Liver (tissue), 9 donors: Measurements from ENCODE around the gene DSE. TPM values are rescaled to one million over a fixed set of nuclear protein-coding genes. Genes with fewer than 3 reads are reported as not detected.
A peak's percentile ranks its signal among the peaks of the same experiment; 100 is the strongest.
"Not testable (repeated sequence)": the region's sequence is repeated elsewhere in the genome, so short reads cannot be mapped to it uniquely, and the experiment has no call there.

Source experiments
- DNase-seq: peaks from one replicate; pipeline ENCODE4 v3.0.0-alpha.2; 2017; ENCODE audit warnings: low spot score
- H3K27ac ChIP-seq, 2 donors: one replicate each; pipeline ENCODE4 v1.7.0; 2013; ENCODE audit warnings: inconsistent platforms in 2 of 2, low read length in 2 of 2, control low read depth in 1 of 2, low read depth in 1 of 2, mild to moderate bottlenecking in 1 of 2
- H3K27me3 ChIP-seq, 4 donors: one replicate each; pipeline versions ENCODE4 v1.6.1 to v1.7.0; 2013; ENCODE audit warnings: low read length in 3 of 4, inconsistent platforms in 1 of 4, mild to moderate bottlenecking in 1 of 4, moderate library complexity in 1 of 4; ENCODE audit not compliant: control insufficient read depth in 4 of 4, insufficient read depth in 4 of 4
- H3K36me3 ChIP-seq, 4 donors: one replicate each; pipeline versions ENCODE4 v1.6.1 to v1.7.0; 2013; ENCODE audit warnings: low read length in 3 of 4, mild to moderate bottlenecking in 3 of 4, low read depth in 1 of 4, moderate library complexity in 1 of 4; ENCODE audit not compliant: control insufficient read depth in 4 of 4, insufficient read depth in 3 of 4
- H3K4me1 ChIP-seq, 4 donors: one replicate each; pipeline versions ENCODE4 v1.6.1 to v1.7.0; 2013; ENCODE audit warnings: low read length in 3 of 4, mild to moderate bottlenecking in 3 of 4, moderate library complexity in 1 of 4; ENCODE audit not compliant: control insufficient read depth in 4 of 4, insufficient read depth in 4 of 4
- H3K4me3 ChIP-seq, 3 donors: one replicate each; pipeline versions ENCODE4 v1.6.1 to v1.7.0; 2013; ENCODE audit warnings: low read length in 3 of 3, control low read depth in 1 of 3, low read depth in 1 of 3, mild to moderate bottlenecking in 1 of 3
- H3K9ac ChIP-seq, 2 donors: one replicate each; pipeline ENCODE4 v1.7.0; 2013; ENCODE audit warnings: low read length in 2 of 2, mild to moderate bottlenecking in 2 of 2, moderate library complexity in 2 of 2, control low read depth in 1 of 2, low read depth in 1 of 2
- H3K9me3 ChIP-seq, 4 donors: one replicate each; pipeline versions ENCODE4 v1.6.1 to v1.7.0; 2013; ENCODE audit warnings: low read length in 3 of 4; ENCODE audit not compliant: control insufficient read depth in 4 of 4
- EGR1 ChIP-seq, 2 donors: IDR thresholded peaks; 2 replicates each; pipeline ENCODE4 v1.6.1; 2016 to 2018; ENCODE audit warnings: antibody characterized with exemption in 2 of 2, low read depth in 2 of 2
- FOXA1 ChIP-seq: IDR thresholded peaks from 2 replicates; pipeline ENCODE4 v1.6.1; 2016; ENCODE audit warnings: antibody characterized with exemption
- FOXA2 ChIP-seq: IDR thresholded peaks from 2 replicates; pipeline ENCODE4 v1.6.1; 2016; ENCODE audit warnings: antibody characterized with exemption
- GABPA ChIP-seq, 2 donors: IDR thresholded peaks in 1 of 2; conservative IDR thresholded peaks in 1 of 2; 2 replicates each; pipeline ENCODE4 v1.6.1; 2016; ENCODE audit warnings: antibody characterized with exemption in 2 of 2, mild to moderate bottlenecking in 1 of 2, moderate library complexity in 1 of 2
- HNF4A ChIP-seq, 2 donors: conservative IDR thresholded peaks; 2 replicates each; pipeline ENCODE4 v1.6.1; 2016; ENCODE audit warnings: antibody characterized with exemption in 2 of 2, mild to moderate bottlenecking in 2 of 2
- HNF4G ChIP-seq: IDR thresholded peaks from 2 replicates; pipeline ENCODE4 v1.6.1; 2016; ENCODE audit warnings: antibody characterized with exemption
- JUND ChIP-seq, 2 donors: IDR thresholded peaks; 2 replicates each; pipeline ENCODE4 v1.6.1; 2016; ENCODE audit warnings: antibody characterized with exemption in 2 of 2
- NR2F2 ChIP-seq: IDR thresholded peaks from 2 replicates; pipeline ENCODE4 v1.6.1; 2016; ENCODE audit warnings: antibody characterized with exemption
- RAD21 ChIP-seq, 2 donors: IDR thresholded peaks; 2 replicates each; pipeline ENCODE4 v1.6.1; 2016; ENCODE audit warnings: antibody characterized with exemption in 2 of 2, mild to moderate bottlenecking in 2 of 2
- RXRA ChIP-seq, 2 donors: IDR thresholded peaks; 2 replicates each; pipeline ENCODE4 v1.6.1; 2017 to 2018; ENCODE audit warnings: antibody characterized with exemption in 2 of 2, mild to moderate bottlenecking in 1 of 2
- SP1 ChIP-seq: IDR thresholded peaks from 2 replicates; pipeline ENCODE4 v1.6.1; 2018; ENCODE audit warnings: antibody characterized with exemption, mild to moderate bottlenecking
- TAF1 ChIP-seq: conservative IDR thresholded peaks from 2 replicates; pipeline ENCODE4 v1.6.1; 2016; ENCODE audit warnings: antibody characterized with exemption, mild to moderate bottlenecking
- WGBS: extraction: QIAGEN DNeasy Blood & Tissue Kit; methylation state at CpG from one replicate; pipeline ENCODE4 v1.1.7; 2013; 5-methylcytosine and 5-hydroxymethylcytosine counted together
- polyA plus RNA-seq, 2 donors: library from polyadenylated mRNA; stranded (reverse) in 1 of 2; unstranded in 1 of 2; fragments of 200-250 nt in 1 of 2; fragments of >200 nt in 1 of 2; fragmentation: Nextera tagmentation in 1 of 2; extraction: Ambion mirVana in 1 of 2; gene quantifications; one replicate each; pipeline versions ENCODE4 v1.2.1 to v1.2.3, GENCODE V29; 2013 to 2015
- total RNA-seq, 2 donors: library from RNA; depleted of rRNA; stranded (reverse); fragments of >200 nt; gene quantifications; one replicate each; pipeline ENCODE4 v1.2.3, GENCODE V29; 2014
- TF ChIP-seq, protein P1 (sequence below): IDR thresholded peaks from 2 replicates; pipeline ENCODE4 v1.6.1; 2016; ENCODE audit warnings: antibody characterized with exemption
- TF ChIP-seq, protein P2 (sequence below): IDR thresholded peaks from 2 replicates; pipeline ENCODE4 v1.6.1; 2016; ENCODE audit warnings: antibody characterized with exemption
- TF ChIP-seq, protein P3 (sequence below): IDR thresholded peaks from 2 replicates; pipeline ENCODE4 v1.6.1; 2016; ENCODE audit warnings: antibody characterized with exemption
- TF ChIP-seq, protein P4 (sequence below): IDR thresholded peaks from 2 replicates; pipeline ENCODE4 v1.6.1; 2016; ENCODE audit warnings: antibody characterized with exemption, mild to moderate bottlenecking
- TF ChIP-seq, protein P5 (sequence below): fragments of 150-350 bp; IDR thresholded peaks from 2 replicates; pipeline ENCODE4 v1.5.1; 2017; ENCODE audit warnings: improper control_type of control experiment, low read depth, low read length; ENCODE audit not compliant: missing input control
- donor health status: healthy.
- donor health status: healthy.
- donor health status: healthy.
- donor health status: healthy.
- donor health status: healthy.

The DSE gene
- total RNA-seq: 10 to 100 TPM; 13.0 to 22.8 TPM
- 1 to 10 TPM; 5.5 to 6.1 TPM for polyA plus RNA-seq

DNA sequence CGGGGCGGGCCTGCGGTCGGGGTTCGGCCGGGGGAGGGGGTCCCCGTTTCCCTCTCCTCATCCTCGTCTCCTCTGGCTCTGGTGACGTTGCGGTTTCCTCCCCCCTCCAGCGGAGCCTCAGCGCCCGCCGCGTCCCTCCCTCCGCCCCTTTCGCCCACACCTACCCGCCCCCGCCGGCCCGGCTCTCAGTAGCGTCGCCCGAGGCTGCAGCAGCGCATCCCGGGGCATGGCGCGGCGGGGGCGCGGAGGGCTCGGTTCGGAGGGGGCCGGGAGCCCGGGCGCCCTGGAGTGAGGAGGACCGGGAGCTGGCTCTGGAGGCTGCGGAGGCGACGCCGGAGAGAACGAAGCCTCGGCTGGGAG lies at the start of gene DSE:
DSE (plus strand) TSS at position 188 of the 360 bp plus-strand sequence. CDS start 28,304 bp downstream, outside the sequence.
- H3K4me1 ChIP-seq: peaks cover 2 to 15% (median 5%) of the 10 kb centered on the region in 4 donors
- peak within 1 kb of the TSS; percentile 71 to 88 for H3K27ac ChIP-seq
- peak within 1 kb of the TSS; percentile 73 to 90 (median 87) for H3K4me3 ChIP-seq
- peak; percentile 66 for DNase-seq
- H3K36me3 ChIP-seq: no peaks in the 10 kb centered on the region
- no peaks in the 10 kb centered on the region for H3K27me3 ChIP-seq
- no peak for TF ChIP-seq RXRA (IDR thresholded peaks at IDR 0.05)
- TF ChIP-seq EGR1 (IDR thresholded peaks at IDR 0.05; ENCODE audit: low read depth in 2 of 2): no peak
- TF ChIP-seq, protein P1, sequence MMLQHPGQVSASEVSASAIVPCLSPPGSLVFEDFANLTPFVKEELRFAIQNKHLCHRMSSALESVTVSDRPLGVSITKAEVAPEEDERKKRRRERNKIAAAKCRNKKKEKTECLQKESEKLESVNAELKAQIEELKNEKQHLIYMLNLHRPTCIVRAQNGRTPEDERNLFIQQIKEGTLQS: no peak
- no peak for TF ChIP-seq GABPA (IDR thresholded peaks at IDR 0.05 in 1 of 2, conservative IDR thresholded peaks at IDR 0.05 in 1 of 2)
- TF ChIP-seq JUND (IDR thresholded peaks at IDR 0.05): no peak
- 1% methylated on average over 43 of the region's 43 CpGs for WGBS
- peak within 1 kb of the TSS; percentile 31 to 60 for H3K9ac ChIP-seq
- no peaks in the 10 kb centered on the region for H3K9me3 ChIP-seq

DNA sequence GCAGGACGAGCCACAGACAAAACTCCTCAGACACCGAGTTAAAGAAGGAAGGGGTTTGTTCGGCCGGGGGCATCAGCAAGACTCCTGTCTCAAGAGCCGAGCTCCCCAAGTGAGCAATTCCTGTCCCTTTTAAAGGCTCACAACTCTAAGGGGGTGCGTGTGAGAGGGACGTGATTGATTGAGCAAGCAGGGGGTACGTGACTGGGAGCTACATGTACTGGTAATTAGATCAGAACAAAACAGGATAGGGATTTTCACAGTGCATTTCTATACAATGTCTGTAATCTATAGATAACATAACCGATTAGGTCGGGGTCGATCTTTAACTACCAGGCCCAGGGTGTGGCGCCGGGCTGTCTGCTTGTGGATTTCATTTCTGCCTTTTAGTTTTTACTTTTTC lies 48.8 kb upstream of the DSE start:
- H3K9ac ChIP-seq, H3K4me3 ChIP-seq, H3K27ac ChIP-seq, DNase-seq, H3K36me3 ChIP-seq, H3K4me1 ChIP-seq, H3K27me3 ChIP-seq, H3K9me3 ChIP-seq: not testable (repeated sequence)
- WGBS: 93% methylated on average over 13 of the region's 13 CpGs

DNA sequence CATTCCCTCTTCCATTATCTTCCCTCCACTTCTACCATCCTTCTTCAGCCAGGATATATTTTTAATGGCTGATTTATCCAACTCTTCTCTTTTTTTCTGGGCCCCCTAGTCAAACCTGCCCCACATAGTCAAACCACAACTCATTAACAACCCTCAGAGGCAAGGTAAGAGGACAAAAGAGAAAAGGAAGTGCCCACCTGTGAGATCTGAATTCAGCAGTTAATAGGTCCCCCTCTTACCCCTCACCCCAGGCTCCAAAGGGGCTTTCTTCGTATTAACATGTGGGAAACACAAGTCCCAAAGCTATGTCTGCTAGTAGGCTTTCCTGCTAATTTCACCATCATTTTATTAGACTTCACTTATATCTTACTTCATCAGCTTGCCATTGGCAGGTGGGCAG lies 46.9 kb upstream of the DSE start:
- Histone ChIP-seq H3K4me1 (peaks cover 0 to 3% (median 1%) of the 10 kb centered on the region in 4 donors), H3K27me3 (no peaks in the 10 kb centered on the region), H3K27ac (no peak overlapping the region), H3K9me3 (no peaks in the 10 kb centered on the region), H3K4me3 (no peak overlapping the region), H3K36me3 (no peaks in the 10 kb centered on the region), H3K9ac (no peak overlapping the region)
- no peak for DNase-seq
- TF ChIP-seq NR2F2: no peak
- TF ChIP-seq, protein P2, sequence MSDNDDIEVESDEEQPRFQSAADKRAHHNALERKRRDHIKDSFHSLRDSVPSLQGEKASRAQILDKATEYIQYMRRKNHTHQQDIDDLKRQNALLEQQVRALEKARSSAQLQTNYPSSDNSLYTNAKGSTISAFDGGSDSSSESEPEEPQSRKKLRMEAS: no peak
- no peak for TF ChIP-seq JUND (IDR thresholded peaks at IDR 0.05)
- TF ChIP-seq, protein P3, sequence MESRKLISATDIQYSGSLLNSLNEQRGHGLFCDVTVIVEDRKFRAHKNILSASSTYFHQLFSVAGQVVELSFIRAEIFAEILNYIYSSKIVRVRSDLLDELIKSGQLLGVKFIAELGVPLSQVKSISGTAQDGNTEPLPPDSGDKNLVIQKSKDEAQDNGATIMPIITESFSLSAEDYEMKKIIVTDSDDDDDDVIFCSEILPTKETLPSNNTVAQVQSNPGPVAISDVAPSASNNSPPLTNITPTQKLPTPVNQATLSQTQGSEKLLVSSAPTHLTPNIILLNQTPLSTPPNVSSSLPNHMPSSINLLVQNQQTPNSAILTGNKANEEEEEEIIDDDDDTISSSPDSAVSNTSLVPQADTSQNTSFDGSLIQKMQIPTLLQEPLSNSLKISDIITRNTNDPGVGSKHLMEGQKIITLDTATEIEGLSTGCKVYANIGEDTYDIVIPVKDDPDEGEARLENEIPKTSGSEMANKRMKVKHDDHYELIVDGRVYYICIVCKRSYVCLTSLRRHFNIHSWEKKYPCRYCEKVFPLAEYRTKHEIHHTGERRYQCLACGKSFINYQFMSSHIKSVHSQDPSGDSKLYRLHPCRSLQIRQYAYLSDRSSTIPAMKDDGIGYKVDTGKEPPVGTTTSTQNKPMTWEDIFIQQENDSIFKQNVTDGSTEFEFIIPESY: no peak
- no peak for TF ChIP-seq FOXA2
- TF ChIP-seq RAD21 (IDR thresholded peaks at IDR 0.05): no peak
- TF ChIP-seq FOXA1: no peak
- no peak for TF ChIP-seq RXRA (IDR thresholded peaks at IDR 0.05)
- TF ChIP-seq, protein P4, sequence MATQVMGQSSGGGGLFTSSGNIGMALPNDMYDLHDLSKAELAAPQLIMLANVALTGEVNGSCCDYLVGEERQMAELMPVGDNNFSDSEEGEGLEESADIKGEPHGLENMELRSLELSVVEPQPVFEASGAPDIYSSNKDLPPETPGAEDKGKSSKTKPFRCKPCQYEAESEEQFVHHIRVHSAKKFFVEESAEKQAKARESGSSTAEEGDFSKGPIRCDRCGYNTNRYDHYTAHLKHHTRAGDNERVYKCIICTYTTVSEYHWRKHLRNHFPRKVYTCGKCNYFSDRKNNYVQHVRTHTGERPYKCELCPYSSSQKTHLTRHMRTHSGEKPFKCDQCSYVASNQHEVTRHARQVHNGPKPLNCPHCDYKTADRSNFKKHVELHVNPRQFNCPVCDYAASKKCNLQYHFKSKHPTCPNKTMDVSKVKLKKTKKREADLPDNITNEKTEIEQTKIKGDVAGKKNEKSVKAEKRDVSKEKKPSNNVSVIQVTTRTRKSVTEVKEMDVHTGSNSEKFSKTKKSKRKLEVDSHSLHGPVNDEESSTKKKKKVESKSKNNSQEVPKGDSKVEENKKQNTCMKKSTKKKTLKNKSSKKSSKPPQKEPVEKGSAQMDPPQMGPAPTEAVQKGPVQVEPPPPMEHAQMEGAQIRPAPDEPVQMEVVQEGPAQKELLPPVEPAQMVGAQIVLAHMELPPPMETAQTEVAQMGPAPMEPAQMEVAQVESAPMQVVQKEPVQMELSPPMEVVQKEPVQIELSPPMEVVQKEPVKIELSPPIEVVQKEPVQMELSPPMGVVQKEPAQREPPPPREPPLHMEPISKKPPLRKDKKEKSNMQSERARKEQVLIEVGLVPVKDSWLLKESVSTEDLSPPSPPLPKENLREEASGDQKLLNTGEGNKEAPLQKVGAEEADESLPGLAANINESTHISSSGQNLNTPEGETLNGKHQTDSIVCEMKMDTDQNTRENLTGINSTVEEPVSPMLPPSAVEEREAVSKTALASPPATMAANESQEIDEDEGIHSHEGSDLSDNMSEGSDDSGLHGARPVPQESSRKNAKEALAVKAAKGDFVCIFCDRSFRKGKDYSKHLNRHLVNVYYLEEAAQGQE: no peak
- no peak for TF ChIP-seq HNF4A (conservative IDR thresholded peaks at IDR 0.05)
- TF ChIP-seq SP1: no peak
- TF ChIP-seq, protein P5, sequence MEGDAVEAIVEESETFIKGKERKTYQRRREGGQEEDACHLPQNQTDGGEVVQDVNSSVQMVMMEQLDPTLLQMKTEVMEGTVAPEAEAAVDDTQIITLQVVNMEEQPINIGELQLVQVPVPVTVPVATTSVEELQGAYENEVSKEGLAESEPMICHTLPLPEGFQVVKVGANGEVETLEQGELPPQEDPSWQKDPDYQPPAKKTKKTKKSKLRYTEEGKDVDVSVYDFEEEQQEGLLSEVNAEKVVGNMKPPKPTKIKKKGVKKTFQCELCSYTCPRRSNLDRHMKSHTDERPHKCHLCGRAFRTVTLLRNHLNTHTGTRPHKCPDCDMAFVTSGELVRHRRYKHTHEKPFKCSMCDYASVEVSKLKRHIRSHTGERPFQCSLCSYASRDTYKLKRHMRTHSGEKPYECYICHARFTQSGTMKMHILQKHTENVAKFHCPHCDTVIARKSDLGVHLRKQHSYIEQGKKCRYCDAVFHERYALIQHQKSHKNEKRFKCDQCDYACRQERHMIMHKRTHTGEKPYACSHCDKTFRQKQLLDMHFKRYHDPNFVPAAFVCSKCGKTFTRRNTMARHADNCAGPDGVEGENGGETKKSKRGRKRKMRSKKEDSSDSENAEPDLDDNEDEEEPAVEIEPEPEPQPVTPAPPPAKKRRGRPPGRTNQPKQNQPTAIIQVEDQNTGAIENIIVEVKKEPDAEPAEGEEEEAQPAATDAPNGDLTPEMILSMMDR: no peak
- no peak for TF ChIP-seq HNF4G
- no peak for TF ChIP-seq TAF1
- TF ChIP-seq EGR1 (IDR thresholded peaks at IDR 0.05; ENCODE audit: low read depth in 2 of 2): no peak
- 96% methylated on average over 1 of the region's 1 CpG for WGBS

DNA sequence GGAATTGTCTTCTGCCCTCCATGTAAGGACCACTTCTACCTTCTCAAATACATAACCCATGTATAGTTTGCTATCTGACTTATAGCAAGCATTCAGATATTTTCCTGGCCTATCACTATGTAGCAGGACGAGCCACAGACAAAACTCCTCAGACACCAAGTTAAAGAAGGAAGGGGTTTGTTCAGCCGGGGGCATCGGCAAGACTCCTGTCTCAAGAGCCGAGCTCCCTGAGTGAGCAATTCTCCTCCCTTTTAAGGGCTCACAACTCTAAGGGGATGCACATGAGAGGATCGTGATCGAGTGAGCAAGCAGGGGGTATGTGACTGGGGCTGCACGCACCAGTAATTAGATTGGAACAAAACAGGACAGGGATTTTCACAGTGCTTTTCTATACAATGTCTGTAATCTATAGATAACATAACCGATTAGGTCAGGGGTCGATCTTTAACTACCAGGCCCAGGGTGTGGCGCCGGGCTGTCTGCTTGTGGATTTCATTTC lies 45.1 kb upstream of the DSE start:
- not testable (repeated sequence) for H3K4me1 ChIP-seq, H3K9me3 ChIP-seq, H3K9ac ChIP-seq, H3K27ac ChIP-seq, H3K36me3 ChIP-seq, H3K27me3 ChIP-seq, DNase-seq, H3K4me3 ChIP-seq
- WGBS: 95% methylated on average over 10 of the region's 11 CpGs
